Activated naive CD4-positive, alpha-beta T cell treated with anti-CD3 and anti-CD28 coated beads, Interleukin-2, amount 50 U/mL, for 72 hours (primary cell): Measurements from ENCODE around the gene HSF4. TPM values are rescaled to one million over a fixed set of nuclear protein-coding genes. Genes with fewer than 3 reads are reported as not detected.
"Not testable (repeated sequence)": the region's sequence is repeated elsewhere in the genome, so short reads cannot be mapped to it uniquely, and the experiment has no call there.

Experiments used
- ATAC-seq, 2 donors: fragments of 150-1000 bp; cut with Tn5 transposase; 2 replicates each; pipeline ENCODE4 v1.10.0; 2021; ENCODE audit warnings: mild to moderate bottlenecking in 2 of 2, moderate library complexity in 2 of 2
- DNase-seq, 2 donors: peaks; one replicate each; pipeline ENCODE4 v3.0.0; 2021 to 2022; ENCODE audit warnings: low spot score in 2 of 2
- H3K27ac Mint-ChIP-seq, 2 donors: one replicate each; pipeline ENCODE4 v1.8.0; 2022; ENCODE audit warnings: mild to moderate bottlenecking in 2 of 2, mixed read lengths in 2 of 2
- H3K36me3 Mint-ChIP-seq, 2 donors: one replicate each; pipeline ENCODE4 v1.8.0; 2022; ENCODE audit warnings: mixed read lengths in 2 of 2
- H3K9me3 Mint-ChIP-seq, 2 donors: one replicate each; pipeline ENCODE4 v1.8.0; 2022; ENCODE audit warnings: mixed read lengths in 2 of 2
- total RNA-seq, 2 donors: library from RNA; stranded (reverse); gene quantifications; one replicate each; pipeline ENCODE4 v1.2.3, GENCODE V29; 2022

The HSF4 gene
- total RNA-seq = 10 to 100 TPM; 26.0 to 58.8 TPM

DNA sequence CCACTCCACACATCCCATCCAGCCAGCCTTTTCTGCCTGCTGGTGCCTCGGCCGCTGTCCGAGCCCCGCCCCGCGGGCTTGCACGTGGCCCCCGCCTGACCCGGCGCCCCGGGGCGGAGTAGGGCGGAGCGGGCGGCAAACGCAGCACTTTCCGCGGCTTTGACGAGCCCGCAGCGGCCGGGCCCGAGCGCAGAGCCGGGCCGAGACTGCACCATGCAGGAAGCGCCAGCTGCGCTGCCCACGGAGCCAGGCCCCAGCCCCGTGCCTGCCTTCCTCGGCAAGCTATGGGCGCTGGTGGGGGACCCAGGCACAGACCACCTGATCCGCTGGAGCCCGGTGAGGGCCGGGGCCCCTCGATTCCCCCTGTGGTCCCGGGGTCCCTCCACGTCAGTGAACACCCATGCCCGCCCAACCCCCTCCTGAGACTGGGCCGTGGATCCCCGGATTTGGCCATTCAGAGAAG lies at the start of gene HSF4:
TSS of gene HSF4 (plus strand) at position 147 of the 463 bp plus-strand sequence. CDS start at position 214, 67 bp downstream.
- no peak for DNase-seq
- H3K36me3 Mint-ChIP-seq = peaks cover 9 to 18% of the 10 kb centered on the region in 2 donors
- H3K27ac Mint-ChIP-seq = no peak within 1 kb of the TSS
- no peaks in the 10 kb centered on the region for H3K9me3 Mint-ChIP-seq
- ATAC-seq = no peak

DNA sequence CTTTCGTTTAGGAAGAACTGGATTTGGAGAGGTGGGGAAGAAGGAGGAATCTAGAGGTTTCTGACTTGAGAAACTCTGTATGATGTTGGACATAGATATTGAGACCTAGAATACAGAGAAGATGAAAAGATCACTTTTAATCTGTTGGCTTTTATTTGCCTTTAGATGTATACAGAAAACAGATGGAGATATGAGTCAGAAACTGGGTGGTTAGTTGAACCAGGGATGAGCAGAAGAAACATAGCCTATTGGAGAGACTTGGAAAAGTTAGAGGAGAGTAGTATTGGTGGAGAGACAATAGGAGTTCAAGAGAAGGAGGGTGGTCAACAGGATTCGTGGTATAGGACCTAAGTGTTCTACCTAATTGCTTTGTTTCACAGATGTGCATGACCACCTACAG lies 49.8 kb upstream of the HSF4 start:
- DNase-seq (no peak), ATAC-seq (no peak)
- Mint-ChIP-seq H3K36me3 (peaks cover 7% of the 10 kb centered on the region in 2 donors), H3K9me3 (no peaks in the 10 kb centered on the region), H3K27ac (no peak overlapping the region)

GRCh38 chr16:67115639-67116038 lies 48.9 kb upstream of the HSF4 start:
- H3K27ac Mint-ChIP-seq = peak overlapping the region in 1 of 2 donors; percentile 4
- no peak for DNase-seq
- ATAC-seq = no peak
- peaks cover under 1% of the 10 kb centered on the region in 2 donors for H3K36me3 Mint-ChIP-seq
- no peaks in the 10 kb centered on the region for H3K9me3 Mint-ChIP-seq

DNA sequence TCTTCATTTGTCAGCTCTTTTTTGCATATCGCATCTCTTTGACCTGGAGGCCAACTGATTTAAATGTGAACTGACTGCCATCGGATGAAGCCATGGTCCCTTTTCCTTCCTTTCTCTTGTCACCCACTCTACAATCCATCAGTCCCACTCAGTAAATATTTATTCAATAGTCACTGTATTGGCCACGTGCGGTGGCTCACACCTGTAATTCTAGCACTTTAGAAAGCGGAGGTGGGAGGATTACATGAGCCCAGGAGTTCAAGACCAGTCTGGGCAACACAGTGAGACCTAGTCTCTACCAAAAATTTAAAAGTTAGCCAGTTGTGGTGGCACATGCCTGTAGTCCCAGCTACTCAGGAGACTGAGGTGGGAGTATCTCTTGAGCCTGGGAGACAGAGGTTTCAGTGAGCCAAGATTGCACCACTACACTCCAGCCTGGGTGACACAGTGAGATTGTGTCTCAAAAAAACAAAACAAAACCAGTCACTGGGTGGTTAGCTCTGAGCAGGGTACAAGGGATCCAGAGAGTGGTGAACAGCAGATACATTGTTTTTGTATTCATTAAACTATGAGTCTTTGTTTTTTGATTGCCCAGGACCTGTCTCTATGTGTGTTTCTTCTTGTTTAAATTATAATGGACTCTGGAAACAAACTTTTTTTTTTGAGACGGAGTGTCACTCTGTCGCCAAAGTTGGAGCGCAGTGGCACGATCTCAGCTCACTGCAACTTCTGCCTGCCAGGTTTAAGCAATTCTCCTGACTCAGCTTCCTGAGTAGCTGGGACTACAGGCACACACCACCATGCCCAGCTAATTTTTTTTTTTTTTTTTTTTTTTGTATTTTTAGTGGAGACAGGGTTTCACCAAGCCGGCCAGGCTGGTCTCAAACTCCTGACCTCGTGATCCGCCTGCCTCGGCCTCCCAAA lies 47.9 kb upstream of the HSF4 start:
- ATAC-seq = no peak
- no peak overlapping the region for H3K27ac Mint-ChIP-seq

GRCh38 chr16:67117716-67118115 lies 46.8 kb upstream of the HSF4 start:
- ATAC-seq (no peak), DNase-seq (peak in 1 of 2 donors; percentile 6)
- no peaks in the 10 kb centered on the region for H3K9me3 Mint-ChIP-seq
- H3K27ac Mint-ChIP-seq = no peak overlapping the region
- H3K36me3 Mint-ChIP-seq = no peaks in the 10 kb centered on the region

More for the DNA sequence above, 47.9 kb upstream of the HSF4 start:
- no peaks in the 10 kb centered on the region for H3K9me3 Mint-ChIP-seq
- peak in 1 of 2 donors; percentile 14 for DNase-seq
- H3K36me3 Mint-ChIP-seq = no peaks in the 10 kb centered on the region

- Mint-ChIP-seq H3K36me3 (no peaks in the 10 kb centered on the region), H3K27ac (no peak overlapping the region), H3K9me3 (no peaks in the 10 kb centered on the region)
- ATAC-seq = no peak
- no peak for DNase-seq
Observed at GRCh38 chr16:67120025-67120424, 44.5 kb upstream of the HSF4 start.

- DNase-seq, H3K9me3 Mint-ChIP-seq, H3K36me3 Mint-ChIP-seq, ATAC-seq: not testable (repeated sequence)
- H3K27ac Mint-ChIP-seq = peak overlapping the region in 1 of 2 donors; percentile 29
Observed at GRCh38 chr16:67122799-67123198, 41.7 kb upstream of the HSF4 start.

DNA sequence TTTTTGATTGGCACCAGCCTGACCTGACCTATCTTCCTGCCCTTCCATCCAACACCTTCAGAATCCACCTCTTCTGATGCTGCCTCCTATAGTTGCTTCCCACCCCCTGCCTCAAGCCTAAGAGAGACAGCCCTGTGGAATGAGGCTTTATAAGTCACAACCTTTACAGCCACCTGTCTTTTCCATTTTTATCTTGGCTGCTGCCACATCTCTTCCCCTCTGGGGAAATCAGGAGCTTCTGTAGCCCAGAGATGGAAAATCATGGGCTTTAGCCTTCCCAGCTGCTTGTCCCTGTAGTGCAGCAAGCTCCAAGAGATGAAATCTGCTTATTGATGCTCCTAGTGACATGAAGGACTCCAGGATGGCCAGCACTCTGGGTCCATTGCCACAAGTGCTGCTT lies 36.1 kb upstream of the HSF4 start:
- H3K27ac Mint-ChIP-seq = no peak overlapping the region
- DNase-seq = no peak
- ATAC-seq = no peak
- no peaks in the 10 kb centered on the region for H3K9me3 Mint-ChIP-seq
- peaks cover 6 to 9% of the 10 kb centered on the region in 2 donors for H3K36me3 Mint-ChIP-seq

DNA sequence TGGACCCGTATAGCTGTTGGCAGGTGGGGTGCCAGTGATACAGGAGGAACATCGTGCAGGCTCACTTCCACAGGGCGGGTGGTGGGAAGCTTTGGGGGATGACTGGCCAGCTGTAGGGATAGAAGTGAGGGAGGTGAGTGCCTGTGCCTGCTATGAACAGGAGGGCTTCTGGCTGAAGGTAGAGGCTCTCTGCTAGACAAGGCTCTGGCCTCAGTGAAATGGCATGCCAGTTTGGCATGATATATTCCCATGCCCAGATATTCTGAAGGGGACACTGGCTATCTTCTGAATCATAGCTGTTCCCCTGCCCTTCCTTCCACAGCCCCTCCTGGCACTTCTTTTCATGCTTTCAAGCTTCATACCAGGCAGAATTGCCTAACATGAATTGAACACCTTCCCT lies 35.7 kb upstream of the HSF4 start:
- ATAC-seq (no peak), DNase-seq (no peak)
- H3K9me3 Mint-ChIP-seq = no peaks in the 10 kb centered on the region
- H3K36me3 Mint-ChIP-seq = peaks cover 6 to 9% of the 10 kb centered on the region in 2 donors
- no peak overlapping the region for H3K27ac Mint-ChIP-seq

- Mint-ChIP-seq H3K36me3 (peaks cover 6 to 9% of the 10 kb centered on the region in 2 donors), H3K27ac (no peak overlapping the region)
- no peak for ATAC-seq
Observed at GRCh38 chr16:67129422-67129821, 35.1 kb upstream of the HSF4 start.

GRCh38 chr16:67137605-67138004 lies 26.9 kb upstream of the HSF4 start:
- DNase-seq = no peak
- peaks cover 12 to 13% of the 10 kb centered on the region in 2 donors for H3K36me3 Mint-ChIP-seq
- peak overlapping the region in 1 of 2 donors; percentile 12 for H3K27ac Mint-ChIP-seq
- no peak for ATAC-seq
- H3K9me3 Mint-ChIP-seq = no peaks in the 10 kb centered on the region

More at GRCh38 chr16:67129422-67129821, 35.1 kb upstream of the HSF4 start:
- no peak for DNase-seq
- no peaks in the 10 kb centered on the region for H3K9me3 Mint-ChIP-seq

GRCh38 chr16:67141391-67141790 lies 23.2 kb upstream of the HSF4 start:
- Mint-ChIP-seq H3K9me3 (no peaks in the 10 kb centered on the region), H3K27ac (no peak overlapping the region), H3K36me3 (peaks cover 12 to 26% of the 10 kb centered on the region in 2 donors)
- ATAC-seq (no peak), DNase-seq (no peak)

GRCh38 chr16:67142342-67142741 lies 22.2 kb upstream of the HSF4 start:
- no peak for ATAC-seq
- Mint-ChIP-seq H3K27ac (peak overlapping the region in 1 of 2 donors; percentile 33), H3K9me3 (no peaks in the 10 kb centered on the region), H3K36me3 (peaks cover 12 to 27% of the 10 kb centered on the region in 2 donors)
- no peak for DNase-seq

- no peaks in the 10 kb centered on the region for H3K9me3 Mint-ChIP-seq
- H3K27ac Mint-ChIP-seq = peak overlapping the region in 1 of 2 donors; percentile 30
- ATAC-seq = no peak
- no peak for DNase-seq
- H3K36me3 Mint-ChIP-seq = peaks cover 29 to 45% of the 10 kb centered on the region in 2 donors
Observed at GRCh38 chr16:67144943-67145342, 19.6 kb upstream of the HSF4 start.

DNA sequence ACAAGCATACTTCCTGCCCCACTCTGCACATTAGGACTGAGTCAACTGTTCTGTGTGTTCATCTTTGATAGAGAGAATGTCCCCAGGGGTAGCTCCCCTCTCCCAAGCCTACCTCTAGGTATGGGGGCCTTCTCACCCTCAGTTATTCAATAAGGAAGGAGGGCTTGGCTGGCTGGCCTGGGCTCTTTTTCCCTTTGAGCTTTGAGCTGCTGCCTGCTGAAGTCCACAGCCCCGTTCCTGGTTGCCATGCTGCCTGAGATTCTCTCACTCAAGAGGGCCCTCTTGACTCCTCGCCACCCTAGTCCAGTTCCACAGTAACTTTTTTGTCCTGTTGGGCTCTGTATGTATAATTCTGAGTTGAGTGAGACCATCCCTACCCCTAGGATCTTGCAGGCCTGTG lies 18.8 kb upstream of the HSF4 start:
- peak overlapping the region in 1 of 2 donors; percentile 45 for H3K27ac Mint-ChIP-seq
- H3K9me3 Mint-ChIP-seq = no peaks in the 10 kb centered on the region
- ATAC-seq = no peak
- no peak for DNase-seq
- H3K36me3 Mint-ChIP-seq = peaks cover 23 to 37% of the 10 kb centered on the region in 2 donors

GRCh38 chr16:67146523-67147357 lies 17.8 kb upstream of the HSF4 start:
- Mint-ChIP-seq H3K36me3 (peaks cover 18 to 32% of the 10 kb centered on the region in 2 donors), H3K9me3 (no peaks in the 10 kb centered on the region), H3K27ac (peak overlapping the region; percentile 45 to 47)
- DNase-seq (no peak), ATAC-seq (no peak)
